22Rv1 (cell line): ENCODE data around the gene RNFT2.

Experiments
- ZFX ChIP-seq: fragments of 450-650 bp; IDR thresholded peaks from 2 replicates; pipeline ENCODE4 v1.6.1; 2017; ENCODE audit warnings: antibody characterized with exemption, borderline replicate concordance
- TF ChIP-seq, protein P1 (sequence below): fragments of 450-650 bp; IDR thresholded peaks from 2 replicates; pipeline ENCODE4 v1.5.1; 2017; ENCODE audit warnings: mild to moderate bottlenecking

DNA sequence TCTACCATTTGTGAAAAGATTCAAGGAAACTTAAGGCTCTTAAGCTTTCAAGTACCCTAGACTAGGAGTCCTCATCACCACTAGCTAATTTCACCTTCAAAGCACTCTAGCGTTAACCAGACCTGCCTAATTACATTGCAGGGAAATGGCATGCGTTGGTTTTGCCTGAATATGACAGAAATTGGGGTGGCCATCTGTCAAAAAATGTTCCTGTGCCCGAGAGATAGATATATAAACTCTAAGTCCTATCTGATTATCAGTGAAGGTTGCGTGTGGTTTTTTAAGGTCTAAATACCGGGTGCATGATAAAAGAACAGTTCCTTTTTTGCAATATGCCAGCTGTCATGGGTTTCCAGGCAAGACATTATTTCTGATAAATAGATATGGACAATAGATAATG lies 48.6 kb upstream of the RNFT2 start:
- TF ChIP-seq, protein P1, sequence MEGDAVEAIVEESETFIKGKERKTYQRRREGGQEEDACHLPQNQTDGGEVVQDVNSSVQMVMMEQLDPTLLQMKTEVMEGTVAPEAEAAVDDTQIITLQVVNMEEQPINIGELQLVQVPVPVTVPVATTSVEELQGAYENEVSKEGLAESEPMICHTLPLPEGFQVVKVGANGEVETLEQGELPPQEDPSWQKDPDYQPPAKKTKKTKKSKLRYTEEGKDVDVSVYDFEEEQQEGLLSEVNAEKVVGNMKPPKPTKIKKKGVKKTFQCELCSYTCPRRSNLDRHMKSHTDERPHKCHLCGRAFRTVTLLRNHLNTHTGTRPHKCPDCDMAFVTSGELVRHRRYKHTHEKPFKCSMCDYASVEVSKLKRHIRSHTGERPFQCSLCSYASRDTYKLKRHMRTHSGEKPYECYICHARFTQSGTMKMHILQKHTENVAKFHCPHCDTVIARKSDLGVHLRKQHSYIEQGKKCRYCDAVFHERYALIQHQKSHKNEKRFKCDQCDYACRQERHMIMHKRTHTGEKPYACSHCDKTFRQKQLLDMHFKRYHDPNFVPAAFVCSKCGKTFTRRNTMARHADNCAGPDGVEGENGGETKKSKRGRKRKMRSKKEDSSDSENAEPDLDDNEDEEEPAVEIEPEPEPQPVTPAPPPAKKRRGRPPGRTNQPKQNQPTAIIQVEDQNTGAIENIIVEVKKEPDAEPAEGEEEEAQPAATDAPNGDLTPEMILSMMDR = no peak
- TF ChIP-seq ZFX = no peak
